ENCODE results near the gene ACOX2.

GRCh38 chr3:58569287-58570001 lies 32.5 kb upstream of the ACOX2 start:
- no peak for TF ChIP-seq CTCF (IDR thresholded peaks at IDR 0.05)
- TF ChIP-seq REST (IDR thresholded peaks at IDR 0.05; ENCODE audit: insufficient read depth in 1 of 2, low read depth in 2 of 2, low read length in 1 of 2): no peak
- TF ChIP-seq POLR2AphosphoS5 (IDR thresholded peaks at IDR 0.05; ENCODE audit: low read depth, low read length): no peak
